ENCODE data around the gene APBA1. TPM values are rescaled to one million over a fixed set of nuclear protein-coding genes. Genes with fewer than 3 reads are reported as not detected.

The APBA1 gene
- total and polyA plus RNA-seq, 2 donors (not counting 3 experiments of a cell fraction or from before 2014, with no cell fraction given) = 6.1 to 11.3 TPM

- FAIRE-seq = no peak
- Histone ChIP-seq H4K20me1 (replicated peaks; ENCODE audit: control insufficient read depth, extremely low read depth, insufficient read depth, low read length) (no peaks in the 10 kb centered on the region), H3K4me1 (ENCODE audit: control insufficient read depth, extremely low read depth, insufficient read depth, low read length) (peaks cover 29% of the 10 kb centered on the region), H3K4me2 (ENCODE audit: insufficient read depth, low read length) (no peak overlapping the region), H3K9me3 (replicated peaks; ENCODE audit: control insufficient read depth, insufficient read depth, low read length) (no peaks in the 10 kb centered on the region), H3K9me1 (replicated peaks; ENCODE audit: control insufficient read depth, extremely low read depth, insufficient read depth, low read length) (no peaks in the 10 kb centered on the region), H3K79me2 (ENCODE audit: control insufficient read depth, insufficient read depth, low read length) (no peaks in the 10 kb centered on the region), H3K4me3 (replicated peaks in 1 of 3; ENCODE audit: insufficient read depth in 1 of 3, low read depth in 1 of 3, low read length in 3 of 3) (no peak overlapping the region), H3K9ac (replicated peaks; ENCODE audit: extremely low read depth, insufficient read depth, low read length) (no peak overlapping the region), H3K27ac (ENCODE audit: insufficient read depth, low read depth, low read length) (no peak overlapping the region), H2AFZ (ENCODE audit: low read depth, low read length) (no peak overlapping the region), H3K27me3 (ENCODE audit: control insufficient read depth in 2 of 2, insufficient read depth in 2 of 2, low read length in 2 of 2) (no peaks in the 10 kb centered on the region), H3K36me3 (ENCODE audit: control insufficient read depth in 2 of 2, extremely low read depth in 1 of 2, insufficient read depth in 2 of 2, low read length in 2 of 2) (no peaks in the 10 kb centered on the region)
- DNase-seq (ENCODE audit: low read depth, low spot score) = no peak
- ChIA-PET POLR2A (interaction anchor here (0.7 kb wide), 1 partner anchor 33 kb away, joined by 3 read pairs; no protein-coding TSS in a partner anchor), CTCF (interaction anchor here (1.1 to 1.6 kb wide), 3 partner anchors 8 to 19 kb away, joined by 3 to 9 read pairs (median 3); no protein-coding TSS in a partner anchor)
- TF ChIP-seq CTCF (IDR thresholded peaks at IDR 0.05; ENCODE audit: extremely low read depth in 1 of 2, insufficient read depth in 1 of 2, low read depth in 1 of 2, low read length in 2 of 2) (no peak), POLR2A (IDR thresholded peaks at IDR 0.05; ENCODE audit: low read depth, low read length) (no peak), MYC (IDR thresholded peaks at IDR 0.05; ENCODE audit: low read depth, low read length) (no peak), GATA2 (IDR thresholded peaks at IDR 0.05; ENCODE audit: insufficient read depth, insufficient read length, low read depth, low read length) (no peak), JUN (IDR thresholded peaks at IDR 0.05; ENCODE audit: borderline replicate concordance, insufficient read depth, insufficient read length, low read depth) (no peak), FOS (IDR thresholded peaks at IDR 0.05; ENCODE audit: borderline replicate concordance, insufficient read depth, low read length) (no peak), POLR2AphosphoS5 (IDR thresholded peaks at IDR 0.05; ENCODE audit: insufficient read depth, low read depth, low read length) (no peak), MAX (IDR thresholded peaks at IDR 0.05; ENCODE audit: insufficient read depth, insufficient read length) (no peak), EZH2 (IDR thresholded peaks at IDR 0.05; ENCODE audit: borderline replicate concordance, low read depth, low read length, severe bottlenecking) (no peak)
- intact Hi-C loops (cut with micrococcal nuclease) (no loop called here), dilution Hi-C loops (cut with MboI; ENCODE audit: extremely low pct_ligation_motif_present, low sequenced_read_pairs) (no loop called here)
- no TSS peak for BruUV-seq (replicated peaks)
Measured at GRCh38 chr9:69606089-69606488, 66.1 kb downstream of the APBA1 start.
